Left lung (tissue), 10 donors: Measurements from ENCODE around the gene GOLGA3. TPM values are rescaled to one million over a fixed set of nuclear protein-coding genes. Genes with fewer than 3 reads are reported as not detected.
A peak's percentile ranks its signal among the peaks of the same experiment; 100 is the strongest.

ENCODE experiments used
- ATAC-seq: fragments of 200-7000 bp; cut with Tn5 transposase; one replicate; pipeline ENCODE4 v1.9.1; 2020; ENCODE audit warnings: moderate library complexity
- DNase-seq, 4 donors: peaks; one replicate each; pipeline ENCODE4 v3.0.0-alpha.2; 2013 to 2020
- H3K27ac ChIP-seq, 2 donors: fragments of 200-600 bp; sonication (generic) in 1 of 2; one replicate each; pipeline versions ENCODE4 v1.5.0 to v1.8.0; 2020 to 2021
- H3K27me3 ChIP-seq, 2 donors: fragments of 200-600 bp; sonication (generic) in 1 of 2; one replicate each; pipeline versions ENCODE4 v1.5.0 to v1.8.0; 2020 to 2021
- H3K36me3 ChIP-seq, 2 donors: fragments of 200-600 bp; sonication (generic) in 1 of 2; one replicate each; pipeline versions ENCODE4 v1.5.0 to v1.8.0; 2020 to 2021
- H3K4me1 ChIP-seq, 2 donors: fragments of 200-600 bp; one replicate each; pipeline ENCODE4 v1.8.0; 2021
- H3K4me3 ChIP-seq, 2 donors: fragments of 200-600 bp; sonication (generic) in 1 of 2; one replicate each; pipeline versions ENCODE4 v1.5.0 to v1.8.0; 2020 to 2021; ENCODE audit warnings: mild to moderate bottlenecking in 1 of 2
- H3K9me3 ChIP-seq, 2 donors: fragments of 200-600 bp; sonication (generic) in 1 of 2; one replicate each; pipeline versions ENCODE4 v1.5.0 to v1.8.0; 2020 to 2021
- CTCF ChIP-seq, 2 donors: fragments of 200-600 bp; sonication (generic) in 1 of 2; IDR thresholded peaks; one replicate each; pipeline versions ENCODE4 v1.5.0 to v1.8.0; 2021; ENCODE audit warnings: antibody characterized with exemption in 2 of 2
- intact Hi-C, 2 donors: fragments of 100-400 bp; cut with DNase I; formaldehyde crosslinking; loops; one replicate each; pipeline versions ENCODE4 v1.11.2 to v1.14.2; 2022
- polyA plus RNA-seq, 6 donors: library from polyadenylated mRNA; unstranded; fragments of 120-200 nt; gene quantifications; one replicate each; pipeline ENCODE4 v1.2.1, GENCODE V29; 2013; ENCODE audit not compliant: insufficient read length in 6 of 6
- total RNA-seq, 2 donors: library from RNA; stranded (reverse); fragmentation: NEBNext Ultra II Directional; extraction: Animal tissue kit (Norgen Biotek cat#: 25700); gene quantifications; one replicate each; pipeline ENCODE4 v1.2.1, GENCODE V29; 2021
- donor health status: DM: no; HTN: yes; CAD: no.
- donor health status: DM: no; HTN: no; CAD: no.

GOLGA3 gene
- total and polyA plus RNA-seq, 8 donors: 40.6 to 82.6 (median 45.0) TPM

- ATAC-seq: no peak
- peaks cover 0 to 95% of the 10 kb centered on the region in 2 donors for H3K36me3 ChIP-seq
Observed at GRCh38 chr12:132729541-132730320, 98.9 kb downstream of the GOLGA3 start.

GRCh38 chr12:132728502-132728901, 100.2 kb downstream of the GOLGA3 start:
- Histone ChIP-seq H3K4me3 (no peak overlapping the region), H3K36me3 (peaks cover 0 to 95% of the 10 kb centered on the region in 2 donors), H3K27me3 (no peaks in the 10 kb centered on the region), H3K9me3 (no peaks in the 10 kb centered on the region), H3K4me1 (no peaks in the 10 kb centered on the region), H3K27ac (no peak overlapping the region)
- DNase-seq (peak in 1 of 4 donors; percentile 38), ATAC-seq (no peak)
- no peak for TF ChIP-seq CTCF (IDR thresholded peaks at IDR 0.05)
- intact Hi-C loops: no loop called here

More at GRCh38 chr12:132729541-132730320, 98.9 kb downstream of the GOLGA3 start:
- H3K9me3 ChIP-seq: no peaks in the 10 kb centered on the region
- DNase-seq: peak in 2 of 4 donors; percentile 3 to 25
- no peak overlapping the region for H3K4me3 ChIP-seq
- intact Hi-C loops: no loop called here
- H3K27me3 ChIP-seq: no peaks in the 10 kb centered on the region
- H3K27ac ChIP-seq: no peak overlapping the region
- H3K4me1 ChIP-seq: no peaks in the 10 kb centered on the region
- TF ChIP-seq CTCF (IDR thresholded peaks at IDR 0.05): no peak

- no peaks in the 10 kb centered on the region for H3K4me1 ChIP-seq
- TF ChIP-seq CTCF (IDR thresholded peaks at IDR 0.05): no peak
- intact Hi-C loops: no loop called here
- DNase-seq (peak in 1 of 4 donors; percentile 67), ATAC-seq (peak; percentile 37)
- H3K4me3 ChIP-seq: no peak overlapping the region
- no peak overlapping the region for H3K27ac ChIP-seq
- H3K9me3 ChIP-seq: no peaks in the 10 kb centered on the region
- H3K27me3 ChIP-seq: no peaks in the 10 kb centered on the region
- peaks cover 0 to 97% of the 10 kb centered on the region in 2 donors for H3K36me3 ChIP-seq
Observed at GRCh38 chr12:132727091-132727794, 101.4 kb downstream of the GOLGA3 start.

GRCh38 chr12:132726386-132726785, 102.3 kb downstream of the GOLGA3 start:
- intact Hi-C loops: no loop called here
- DNase-seq: peak in 1 of 4 donors; percentile 37
- H3K36me3 ChIP-seq: peaks cover 0 to 97% of the 10 kb centered on the region in 2 donors
- TF ChIP-seq CTCF (IDR thresholded peaks at IDR 0.05): no peak
- ATAC-seq: no peak
- H3K27ac ChIP-seq: no peak overlapping the region
- H3K4me1 ChIP-seq: no peaks in the 10 kb centered on the region
- H3K27me3 ChIP-seq: no peaks in the 10 kb centered on the region
- H3K9me3 ChIP-seq: no peaks in the 10 kb centered on the region
- no peak overlapping the region for H3K4me3 ChIP-seq
